H9 (cell line): Measurements from ENCODE around the gene CARD19. TPM values are rescaled to one million over a fixed set of nuclear protein-coding genes. Genes with fewer than 3 reads are reported as not detected.

Experiments used
- DNase-seq: peaks from one replicate; pipeline ENCODE4 v3.0.0-alpha.2; 2017
- H2AFZ ChIP-seq: one replicate; pipeline ENCODE4 v1.6.1; 2013; ENCODE audit warnings: mild to moderate bottlenecking, low read length, control low read depth, moderate library complexity
- H2AK5ac ChIP-seq: 2 replicates; pipeline ENCODE4 v1.6.1; 2013; ENCODE audit warnings: low read length, control low read depth, mixed read lengths; ENCODE audit not compliant: insufficient read length
- H2BK120ac ChIP-seq: one replicate; pipeline ENCODE4 v1.6.1; 2013; ENCODE audit warnings: low read depth, mild to moderate bottlenecking, low read length, control low read depth, inconsistent platforms; ENCODE audit not compliant: poor library complexity, severe bottlenecking
- H2BK12ac ChIP-seq: 2 replicates; pipeline ENCODE4 v1.6.1; 2013; ENCODE audit warnings: low read length, control low read depth, mixed read lengths, low read depth; ENCODE audit not compliant: insufficient read length
- H2BK15ac ChIP-seq: 2 replicates; pipeline ENCODE4 v1.6.1; 2013; ENCODE audit warnings: low read depth, low read length, control low read depth
- H2BK20ac ChIP-seq: one replicate; pipeline ENCODE4 v1.6.1; 2013; ENCODE audit warnings: low read depth, mild to moderate bottlenecking, low read length, control low read depth, inconsistent platforms; ENCODE audit not compliant: poor library complexity, severe bottlenecking
- H2BK5ac ChIP-seq: 2 replicates; pipeline ENCODE4 v1.6.1; 2013; ENCODE audit warnings: low read length, control low read depth, mixed read lengths; ENCODE audit not compliant: insufficient read length
- H3K14ac ChIP-seq: 2 replicates; pipeline ENCODE4 v1.6.1; 2013; ENCODE audit warnings: low read length, control low read depth; ENCODE audit not compliant: insufficient read depth
- H3K18ac ChIP-seq: 2 replicates; pipeline ENCODE4 v1.6.1; 2013; ENCODE audit warnings: low read depth, mild to moderate bottlenecking, mixed read lengths, low read length, control low read depth; ENCODE audit not compliant: insufficient read length
- H3K23ac ChIP-seq: 2 replicates; pipeline ENCODE4 v1.6.1; 2013; ENCODE audit warnings: low read length, control low read depth, mixed read lengths, low read depth; ENCODE audit not compliant: insufficient read length
- H3K23me2 ChIP-seq: 2 replicates; pipeline ENCODE4 v1.6.1; 2013; ENCODE audit warnings: low read depth, mild to moderate bottlenecking, mixed read lengths, low read length, control low read depth; ENCODE audit not compliant: insufficient read length, poor library complexity, severe bottlenecking
- H3K27ac ChIP-seq: 2 replicates; pipeline ENCODE4 v1.5.1; 2013; ENCODE audit warnings: low read length, control low read depth, mixed read lengths, low read depth; ENCODE audit not compliant: insufficient read length
- H3K27me3 ChIP-seq: 2 replicates; pipeline ENCODE4 v1.6.1; 2013; ENCODE audit warnings: low read length, control low read depth, inconsistent platforms; ENCODE audit not compliant: insufficient read depth
- H3K4ac ChIP-seq: 2 replicates; pipeline ENCODE4 v1.6.1; 2013; ENCODE audit warnings: low read depth, mild to moderate bottlenecking, control low read depth, inconsistent platforms, low read length, moderate library complexity
- H3K4me1 ChIP-seq: 2 replicates; pipeline ENCODE4 v1.6.1; 2013; ENCODE audit warnings: low read length, control low read depth, inconsistent platforms; ENCODE audit not compliant: insufficient read depth
- H3K4me2 ChIP-seq: 2 replicates; pipeline ENCODE4 v1.6.1; 2013; ENCODE audit warnings: low read length, control low read depth, mixed read lengths; ENCODE audit not compliant: insufficient read length, insufficient read depth
- H3K56ac ChIP-seq: 2 replicates; pipeline ENCODE4 v1.6.1; 2013; ENCODE audit warnings: low read depth, mild to moderate bottlenecking, mixed read lengths, low read length, control low read depth; ENCODE audit not compliant: insufficient read length
- H3K79me1 ChIP-seq: 2 replicates; pipeline ENCODE4 v1.6.1; 2013; ENCODE audit warnings: low read depth, mild to moderate bottlenecking, moderate library complexity, low read length, control low read depth, inconsistent platforms; ENCODE audit not compliant: insufficient read depth, poor library complexity, severe bottlenecking
- H3K79me2 ChIP-seq: 2 replicates; pipeline ENCODE4 v1.6.1; 2013; ENCODE audit warnings: low read length, control low read depth, inconsistent platforms; ENCODE audit not compliant: insufficient read depth
- H3K9ac ChIP-seq: 2 replicates; pipeline ENCODE4 v1.6.1; 2013; ENCODE audit warnings: low read length, control low read depth, mixed read lengths; ENCODE audit not compliant: insufficient read length; ENCODE audit errors: extremely low read depth
- H3K9me3 ChIP-seq: one replicate; pipeline ENCODE4 v1.6.1; 2013; ENCODE audit warnings: low read depth, low read length, inconsistent platforms; ENCODE audit not compliant: control insufficient read depth
- H3T11ph ChIP-seq: one replicate; pipeline ENCODE4 v1.6.1; 2013; ENCODE audit warnings: mild to moderate bottlenecking, low read length, control low read depth, inconsistent platforms
- H4K20me1 ChIP-seq: one replicate; pipeline ENCODE4 v1.6.1; 2013; ENCODE audit not compliant: control insufficient read depth, insufficient read length, insufficient read depth
- H4K5ac ChIP-seq: 2 replicates; pipeline ENCODE4 v1.6.1; 2013; ENCODE audit warnings: low read depth, mild to moderate bottlenecking, mixed read lengths, low read length, control low read depth; ENCODE audit not compliant: insufficient read length
- H4K8ac ChIP-seq: replicated peaks from 2 replicates; pipeline ENCODE4 v1.6.1; 2013; ENCODE audit warnings: low read length, control low read depth, mixed read lengths, low read depth; ENCODE audit not compliant: insufficient read length
- H4K91ac ChIP-seq: 2 replicates; pipeline ENCODE4 v1.6.1; 2013; ENCODE audit warnings: low read depth, mild to moderate bottlenecking, moderate library complexity, mixed read lengths, low read length, control low read depth; ENCODE audit not compliant: insufficient read length
- H3K27ac Mint-ChIP-seq, 3 experiments: 2 replicates in 2 of 3; 3 replicates in 1 of 3; pipeline ENCODE4 v1.8.0; 2020 to 2021; ENCODE audit warnings: mixed read lengths in 3 of 3, mild to moderate bottlenecking in 1 of 3, moderate library complexity in 1 of 3
- H3K27me3 Mint-ChIP-seq: 2 replicates; pipeline ENCODE4 v1.8.0; 2021; ENCODE audit warnings: low read depth, mild to moderate bottlenecking, moderate library complexity, mixed read lengths
- H3K36me3 Mint-ChIP-seq, 3 experiments: 2 replicates in 2 of 3; 3 replicates in 1 of 3; pipeline ENCODE4 v1.8.0; 2020 to 2021; ENCODE audit warnings: low read depth in 3 of 3, mixed read lengths in 3 of 3; ENCODE audit not compliant: insufficient read depth in 1 of 3
- H3K4me1 Mint-ChIP-seq, 2 experiments: 2 replicates each; pipeline ENCODE4 v1.8.0; 2020; ENCODE audit warnings: mixed read lengths in 2 of 2
- H3K4me3 Mint-ChIP-seq, 2 experiments: 2 replicates in 1 of 2; 3 replicates in 1 of 2; pipeline ENCODE4 v1.8.0; 2020 to 2021; ENCODE audit warnings: mild to moderate bottlenecking in 2 of 2, mixed read lengths in 2 of 2, moderate library complexity in 1 of 2
- H3K9me3 Mint-ChIP-seq, 2 experiments: 2 replicates in 1 of 2; 3 replicates in 1 of 2; pipeline ENCODE4 v1.8.0; 2020; ENCODE audit warnings: mild to moderate bottlenecking in 2 of 2, mixed read lengths in 2 of 2, moderate library complexity in 1 of 2
- CTCF ChIP-seq: fragments of 200-600 bp; sonication (generic); conservative IDR thresholded peaks from 3 replicates; pipeline ENCODE4 v1.8.0; 2021; ENCODE audit warnings: antibody characterized with exemption, mild to moderate bottlenecking
- WGBS: extraction: QIAGEN DNeasy Blood & Tissue Kit; methylation state at CpG from one replicate; pipeline ENCODE4 v1.1.7; 2013; ENCODE audit warnings: missing lambda C conversion rate, low lambda C conversion rate, mixed read lengths; ENCODE audit not compliant: insufficient read length; ENCODE audit errors: extremely low coverage; 5-methylcytosine and 5-hydroxymethylcytosine counted together
- total RNA-seq: library from RNA; stranded (reverse); gene quantifications from 2 replicates; pipeline ENCODE4 v1.2.1, GENCODE V29; 2021

Gene CARD19
- total RNA-seq, 1 experiment from 2014 or later: 21.4 TPM

GRCh38 chr9:93048566-93049448 is 47.2 kb upstream of the CARD19 start:
- no peak overlapping the region for H2BK15ac ChIP-seq
- H2AK5ac ChIP-seq: no peak overlapping the region
- no peak overlapping the region for H3K56ac ChIP-seq
- H4K8ac ChIP-seq: no peak overlapping the region
- H3K36me3 Mint-ChIP-seq: peaks cover 0 to 5% (median 0%) of the 10 kb centered on the region in 3 experiments; a peak in 3 of 7 replicates
- no CpG with 5 or more reads among the region's 8 CpGs for WGBS
- H2BK20ac ChIP-seq: no peak overlapping the region
- H3K27me3 Mint-ChIP-seq: peaks cover 11% of the 10 kb centered on the region; the same call in 1 of the 2 replicates
- no peak overlapping the region for H3K27ac ChIP-seq
- no peak overlapping the region for H3T11ph ChIP-seq
- no peak overlapping the region for H4K5ac ChIP-seq
- no peaks in the 10 kb centered on the region for H3K9me3 ChIP-seq
- TF ChIP-seq CTCF: no peak
- no peaks in the 10 kb centered on the region for H4K20me1 ChIP-seq
- no peaks in the 10 kb centered on the region for H3K79me1 ChIP-seq
- no peak overlapping the region for H2AFZ ChIP-seq
- no peaks in the 10 kb centered on the region for H3K23me2 ChIP-seq
- H2BK120ac ChIP-seq: no peak overlapping the region
- no peaks in the 10 kb centered on the region for H3K79me2 ChIP-seq
- H3K18ac ChIP-seq: no peak overlapping the region
- no peak overlapping the region for H3K4ac ChIP-seq
- no peaks in the 10 kb centered on the region for H3K4me1 ChIP-seq
- H3K23ac ChIP-seq: no peak overlapping the region
- H3K4me3 Mint-ChIP-seq: no peak overlapping the region
- no peak overlapping the region for H3K4me2 ChIP-seq
- H3K9me3 Mint-ChIP-seq: peaks cover 3 to 8% of the 10 kb centered on the region in 2 experiments; a peak in 2 of 5 replicates
- peaks cover 18 to 22% of the 10 kb centered on the region in 2 experiments for H3K4me1 Mint-ChIP-seq
- H3K27me3 ChIP-seq: no peaks in the 10 kb centered on the region
- H3K9ac ChIP-seq: no peak overlapping the region
- DNase-seq: no peak
- no peak overlapping the region for H2BK12ac ChIP-seq
- no peak overlapping the region for H3K14ac ChIP-seq
- H3K27ac Mint-ChIP-seq: peak overlapping the region in 1 of 3 experiments; percentile 90; a peak in 1 of 7 replicates
- H4K91ac ChIP-seq: no peak overlapping the region
- H2BK5ac ChIP-seq: no peak overlapping the region
